A549 (cell line): Measurements from ENCODE around the gene RING1. TPM values are rescaled to one million over a fixed set of nuclear protein-coding genes. Genes with fewer than 3 reads are reported as not detected.

ENCODE experiments used
- ATAC-seq, 2 experiments: fragments of 200-7000 bp in 1 of 2; fragments of >200 bp in 1 of 2; cut with Nextera tagmentation in 1 of 2; cut with Tn5 transposase in 1 of 2; 3 replicates each; pipeline versions ENCODE4 v1.8.0 to v1.9.1; 2018 to 2020; ENCODE audit warnings: mild to moderate bottlenecking in 1 of 2, moderate library complexity in 1 of 2
- CTCF ChIA-PET: fragments of 300-600 bp; sonication (Branson Sonifier 250); formaldehyde crosslinking; extraction: SDS; loops from one replicate; lab custom pipeline; 2021; ENCODE audit warnings: antibody characterized with exemption, inconsistent platforms; lab: Yijun Ruan, JAX
- POLR2A ChIA-PET: fragments of 350-600 bp; formaldehyde crosslinking; extraction: SDS; loops from one replicate; lab custom pipeline; 2021; ENCODE audit warnings: antibody characterized with exemption, inconsistent platforms; lab: Yijun Ruan, JAX
- DNase-seq, 2 experiments: peaks; one replicate each; pipeline versions ENCODE4 v3.0.0 to v3.0.0-alpha.2; 2011 to 2016; ENCODE audit warnings: low read depth in 1 of 2, low spot score in 1 of 2
- FAIRE-seq: peaks from 2 replicates; lab custom pipeline; 2011; peaks lifted over from hg19 to GRCh38; lab: Jason Lieb, UNC
- H3K27ac ChIP-seq, 2 experiments: fragments of >200 bp; sonication (Bioruptor Twin); formaldehyde crosslinking; 3 replicates each; pipeline ENCODE4 v1.5.1; 2016 to 2017
- H3K4me1 ChIP-seq: fragments of >200 bp; sonication (Bioruptor Twin); formaldehyde crosslinking; 3 replicates; pipeline ENCODE4 v1.6.1; 2016
- H3K4me2 ChIP-seq: fragments of >200 bp; sonication (Bioruptor Twin); formaldehyde crosslinking; 3 replicates; pipeline ENCODE4 v1.6.1; 2016
- H3K4me3 ChIP-seq: fragments of >200 bp; sonication (Bioruptor Twin); formaldehyde crosslinking; 3 replicates; pipeline ENCODE4 v1.5.1; 2016
- H3K9me3 ChIP-seq: fragments of >200 bp; sonication (Bioruptor Twin); formaldehyde crosslinking; 3 replicates; pipeline ENCODE4 v1.6.1; 2016
- ATOH8 ChIP-seq: fragments of 250-450 bp; sonication (Bioruptor Pico); IDR thresholded peaks from 2 replicates; pipeline ENCODE4 v1.5.0; 2020; ENCODE audit warnings: low read depth, mild to moderate bottlenecking, moderate library complexity
- CEBPB ChIP-seq, 2 experiments: fragments of >200 bp in 1 of 2; sonication (Bioruptor Twin) in 1 of 2; formaldehyde crosslinking in 1 of 2; IDR thresholded peaks; 2 replicates each; pipeline ENCODE4 v1.6.1; 2012 to 2016
- CHD4 ChIP-seq: fragments of 200-600 bp; sonication (generic); IDR thresholded peaks from 2 replicates; pipeline ENCODE4 v1.6.1; 2016; ENCODE audit warnings: antibody characterized with exemption, mild to moderate bottlenecking, borderline replicate concordance
- CTCF ChIP-seq: fragments of >200 bp; sonication (Bioruptor Twin); formaldehyde crosslinking; IDR thresholded peaks from 3 replicates; pipeline ENCODE4 v1.5.1; 2016
- EHF ChIP-seq: fragments of 250-450 bp; sonication (Bioruptor Pico); IDR thresholded peaks from 2 replicates; pipeline ENCODE4 v1.5.0; 2020; ENCODE audit warnings: mild to moderate bottlenecking
- EP300 ChIP-seq, 2 experiments: fragments of >200 bp; sonication (Bioruptor Twin); formaldehyde crosslinking; IDR thresholded peaks; 2 replicates in 1 of 2; 3 replicates in 1 of 2; pipeline ENCODE4 v1.6.1; 2016 to 2017
- ESRRA ChIP-seq: fragments of 150-350 bp; IDR thresholded peaks from 2 replicates; pipeline ENCODE4 v1.6.1; 2014; ENCODE audit warnings: mild to moderate bottlenecking, low read length, borderline replicate concordance
- FOSL2 ChIP-seq, 2 experiments: fragments of 450-650 bp in 1 of 2; fragments of >200 bp in 1 of 2; sonication (Bioruptor Twin) in 1 of 2; formaldehyde crosslinking; IDR thresholded peaks; 2 replicates each; pipeline versions ENCODE4 v1.5.0 to v1.6.1; 2016 to 2020; ENCODE audit warnings: mild to moderate bottlenecking in 1 of 2, moderate library complexity in 1 of 2
- FOXS1 ChIP-seq: fragments of 250-450 bp; sonication (Bioruptor Pico); IDR thresholded peaks from 2 replicates; pipeline ENCODE4 v1.5.0; 2020; ENCODE audit warnings: mild to moderate bottlenecking, moderate library complexity
- GATA3 ChIP-seq: IDR thresholded peaks from 2 replicates; pipeline ENCODE4 v1.6.1; 2012; ENCODE audit warnings: borderline replicate concordance
- HDAC2 ChIP-seq: fragments of 200-600 bp; sonication (generic); IDR thresholded peaks from 2 replicates; pipeline ENCODE4 v1.6.1; 2016
- JUN ChIP-seq, 2 experiments: fragments of >200 bp; sonication (Bioruptor Twin); formaldehyde crosslinking; IDR thresholded peaks; 2 replicates in 1 of 2; 3 replicates in 1 of 2; pipeline ENCODE4 v1.6.1; 2016 to 2017
- KDM5A ChIP-seq: fragments of 200-600 bp; sonication (generic); IDR thresholded peaks from 2 replicates; pipeline ENCODE4 v1.6.1; 2016; ENCODE audit warnings: antibody characterized with exemption, mild to moderate bottlenecking
- PBX3 ChIP-seq: IDR thresholded peaks from 2 replicates; pipeline ENCODE4 v1.6.1; 2012
- POLR2AphosphoS2 ChIP-seq: conservative IDR thresholded peaks from 2 replicates; pipeline ENCODE4 v1.6.1; 2012; ENCODE audit warnings: low read length, improper control_type of control experiment, inconsistent platforms
- RAD21 ChIP-seq, 2 experiments: fragments of >200 bp in 1 of 2; sonication (Bioruptor Twin) in 1 of 2; formaldehyde crosslinking in 1 of 2; IDR thresholded peaks in 1 of 2; conservative IDR thresholded peaks in 1 of 2; 2 replicates in 1 of 2; 3 replicates in 1 of 2; pipeline ENCODE4 v1.6.1; 2012 to 2018; ENCODE audit warnings: inconsistent platforms in 1 of 2
- RARB ChIP-seq: fragments of 250-450 bp; sonication (Bioruptor Pico); IDR thresholded peaks from 2 replicates; pipeline ENCODE4 v1.8.0; 2021; ENCODE audit warnings: mild to moderate bottlenecking, moderate library complexity
- REST ChIP-seq: fragments of 200-600 bp; sonication (generic); IDR thresholded peaks from 2 replicates; pipeline ENCODE4 v1.6.1; 2016; ENCODE audit warnings: antibody characterized with exemption, mild to moderate bottlenecking, moderate library complexity
- RNF2 ChIP-seq: fragments of 200-600 bp; sonication (generic); IDR thresholded peaks from 2 replicates; pipeline ENCODE4 v1.6.1; 2016; ENCODE audit warnings: low read depth, mild to moderate bottlenecking, antibody characterized with exemption, moderate library complexity, borderline replicate concordance
- SREBF2 ChIP-seq: fragments of 450-650 bp; IDR thresholded peaks from 2 replicates; pipeline ENCODE4 v1.6.1; 2014; ENCODE audit warnings: mild to moderate bottlenecking, moderate library complexity
- TFCP2L1 ChIP-seq: fragments of 250-450 bp; sonication (Bioruptor Pico); IDR thresholded peaks from 2 replicates; pipeline ENCODE4 v1.5.0; 2021; ENCODE audit warnings: mild to moderate bottlenecking
- ZFP36 ChIP-seq: fragments of 450-650 bp; IDR thresholded peaks from 2 replicates; pipeline ENCODE4 v1.6.1; 2014; ENCODE audit warnings: borderline replicate concordance; ENCODE audit not compliant: partially characterized antibody
- ZNF302 ChIP-seq: fragments of 250-450 bp; sonication (Bioruptor Pico); IDR thresholded peaks from 2 replicates; pipeline ENCODE4 v1.9.0; 2021; ENCODE audit warnings: inconsistent platforms, mild to moderate bottlenecking, moderate library complexity
- WGBS: methylation state at CpG from one replicate; pipeline ENCODE4 v1.1.6; 2017; ENCODE audit errors: missing lambda C conversion rate; 5-methylcytosine and 5-hydroxymethylcytosine counted together
- polyA plus RNA-seq, 4 experiments: library from polyadenylated mRNA; depleted of rRNA in 3 of 4; stranded (reverse); fragments of >200 nt; fragmentation: RNase III in 1 of 4; extraction: RNeasy Plus Mini Kit Qiagen cat#74134 plus additional on column Dnase treatment in 1 of 4; gene quantifications; 2 replicates in 3 of 4; 3 replicates in 1 of 4; pipeline ENCODE4 v1.2.3, GENCODE V29; 2011 to 2017
- TF ChIP-seq, protein P1 (sequence below): fragments of >200 bp; sonication (Bioruptor Twin); formaldehyde crosslinking; IDR thresholded peaks from 2 replicates; pipeline ENCODE4 v1.6.1; 2016

RING1 gene
- polyA plus RNA-seq, 2 of the 4 experiments (the other 2 are of a cell fraction): 12.7 to 35.0 TPM

- TF ChIP-seq FOSL2 (IDR thresholded peaks at IDR 0.05) (no peak), FOSL2 (CRISPR knock-in tag; IDR thresholded peaks at IDR 0.05) (no peak), GATA3 (no peak), SREBF2 (no peak), KDM5A (no peak), ZFP36 (no peak), EHF (no peak), ATOH8 (no peak), HDAC2 (no peak), PBX3 (no peak), CTCF (no peak), ESRRA (no peak), POLR2AphosphoS2 (no peak)
- 8% methylated on average over 6 of the region's 15 CpGs for WGBS
- ChIA-PET CTCF (interaction anchor here (0.5 to 3.7 kb wide), 12 partner anchors 12 to 265 kb away, joined by 3 to 33 read pairs (median 5); partner anchors contain the start of genes B3GALT4 and HLA-DOA), POLR2A (interaction anchor here (0.9 to 2.7 kb wide), 7 partner anchors 19 to 278 kb away, joined by 3 to 17 read pairs (median 4); partner anchors contain the start of genes B3GALT4, RING1, RPS18 and VPS52)
- no peaks in the 10 kb centered on the region for H3K9me3 ChIP-seq
- no peak for DNase-seq
- peaks cover 11% of the 10 kb centered on the region for H3K4me1 ChIP-seq
- H3K4me2 ChIP-seq: peak overlapping the region; percentile 99
- ATAC-seq: peak in 1 of 2 experiments; percentile 1; a peak in 3 of 6 replicates
- FAIRE-seq: no peak
- H3K4me3 ChIP-seq: peak overlapping the region; percentile 68
- peak overlapping the region; percentile 91 to 92 for H3K27ac ChIP-seq
Measured at GRCh38 chr6:33249732-33250630, 41.7 kb downstream of the RING1 start.

- 90% methylated on average over 13 of the region's 13 CpGs for WGBS
- DNase-seq: no peak
- H3K4me3 ChIP-seq: no peak overlapping the region
- no peak for ATAC-seq
- POLR2A ChIA-PET: interaction anchor here (0.9 to 1.5 kb wide), 3 partner anchors 26 to 76 kb away, joined by 3 read pairs; partner anchors contain the start of genes B3GALT4 and RING1
- peak overlapping the region in 1 of 2 experiments; percentile 91; a peak in 1 of 6 replicates for H3K27ac ChIP-seq
- CTCF ChIA-PET: interaction anchor here (0.6 to 3.7 kb wide), 3 partner anchors 10 to 241 kb away, joined by 5 to 33 read pairs (median 5); partner anchors contain the start of gene HLA-DOA
- peaks cover 11% of the 10 kb centered on the region for H3K4me1 ChIP-seq
- H3K4me2 ChIP-seq: peak overlapping the region; percentile 99; the same call in 1 of the 3 replicates
- H3K9me3 ChIP-seq: no peaks in the 10 kb centered on the region
- no peak for FAIRE-seq
- TF ChIP-seq, protein P1, sequence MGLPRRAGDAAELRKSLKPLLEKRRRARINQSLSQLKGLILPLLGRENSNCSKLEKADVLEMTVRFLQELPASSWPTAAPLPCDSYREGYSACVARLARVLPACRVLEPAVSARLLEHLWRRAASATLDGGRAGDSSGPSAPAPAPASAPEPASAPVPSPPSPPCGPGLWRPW: no peak
- no peak for TF ChIP-seq CTCF
- no peak for TF ChIP-seq TFCP2L1 (CRISPR knock-in tag)
- TF ChIP-seq REST: no peak
- no peak for TF ChIP-seq RNF2
- TF ChIP-seq CEBPB (IDR thresholded peaks at IDR 0.05): no peak
- no peak for TF ChIP-seq RARB (CRISPR knock-in tag)
- no peak for TF ChIP-seq FOXS1 (CRISPR knock-in tag)
- no peak for TF ChIP-seq CHD4
- TF ChIP-seq RAD21 (conservative IDR thresholded peaks at IDR 0.05 in 1 of 2, IDR thresholded peaks at IDR 0.05 in 1 of 2): no peak
- TF ChIP-seq EP300 (IDR thresholded peaks at IDR 0.05): no peak
- TF ChIP-seq SREBF2: no peak
- TF ChIP-seq ZNF302 (CRISPR knock-in tag): no peak
- no peak for TF ChIP-seq JUN (IDR thresholded peaks at IDR 0.05)
Measured at GRCh38 chr6:33250731-33251130, 42.4 kb downstream of the RING1 start.
